CD4-positive, alpha-beta T cell treated with Interleukin-15 for 4 hours (primary cell): ENCODE data around the gene LST1.

Source experiments
- DNase-seq: peaks from one replicate; pipeline ENCODE4 v3.0.0-alpha.2; 2020; ENCODE audit warnings: low spot score

Gene LST1

DNA sequence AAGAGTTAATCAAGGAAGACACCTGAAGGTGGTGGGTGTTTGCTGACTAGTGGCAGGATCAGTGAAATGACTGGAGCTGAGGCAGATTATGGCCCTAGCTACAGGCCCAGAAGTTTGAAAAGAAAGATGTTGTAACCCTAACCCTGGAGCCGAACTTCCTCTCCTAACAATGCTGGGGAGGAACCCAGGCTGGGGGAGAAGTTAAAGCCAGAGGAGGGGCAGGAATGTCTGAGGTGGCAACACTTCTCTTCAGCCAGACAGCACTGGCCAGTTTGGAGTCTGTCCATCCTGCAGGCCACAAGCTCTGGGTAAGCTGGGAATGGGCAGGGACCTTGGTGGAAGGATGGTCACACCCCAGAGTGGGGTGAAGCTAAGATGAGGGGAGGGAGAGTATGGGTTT is at the start of gene LST1:
TSS of gene LST1 (plus strand) at position 270 of the 400 bp plus-strand sequence. CDS start 1,023 bp downstream, outside the sequence.
- no peak for DNase-seq

DNA sequence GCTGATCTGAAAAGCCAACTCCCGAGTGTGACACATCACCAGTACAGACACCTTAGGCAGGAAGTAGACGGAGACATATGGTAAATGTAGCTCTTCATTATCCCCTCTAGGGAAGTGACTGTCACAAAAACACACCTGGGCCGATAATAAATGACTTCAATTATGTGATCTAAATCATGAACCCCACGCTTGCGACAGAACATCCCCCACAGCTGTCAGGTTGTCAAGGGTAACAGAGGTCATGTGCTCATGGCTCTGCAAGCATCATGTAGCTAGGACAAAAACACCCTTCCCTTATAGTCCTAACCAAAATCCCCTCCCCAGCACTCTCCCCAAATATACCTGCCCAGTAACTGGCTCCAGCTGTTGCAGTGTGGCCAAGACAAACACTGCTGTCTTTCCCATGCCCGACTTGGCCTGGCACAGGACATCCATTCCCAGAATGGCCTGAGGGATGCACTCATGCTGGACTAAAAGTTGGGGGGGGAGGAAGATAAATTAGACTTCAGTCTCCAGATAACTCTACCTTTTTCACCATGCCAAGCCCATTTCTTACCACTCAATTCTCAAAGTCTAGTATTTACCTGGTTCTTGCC is 47.2 kb upstream of the LST1 start:
- DNase-seq = peak; percentile 34

DNA sequence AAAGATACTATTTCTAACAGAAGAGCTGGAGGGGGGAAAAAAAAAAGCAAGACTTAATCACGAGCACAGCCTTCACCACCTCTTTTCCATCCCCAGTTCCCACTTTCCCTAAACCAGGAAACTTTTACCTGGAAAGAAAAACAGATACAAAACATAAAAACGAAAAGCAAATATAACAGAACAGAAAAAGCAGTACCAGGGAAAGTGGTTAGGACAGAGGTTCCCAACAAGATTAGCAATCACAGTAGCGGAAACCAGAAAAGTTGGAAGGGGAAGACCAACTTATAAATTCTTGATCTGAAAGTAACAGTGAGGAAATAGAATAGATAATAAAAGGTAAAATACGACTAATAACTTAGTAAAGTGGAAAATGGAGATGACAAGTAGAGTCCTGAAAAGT is 45.4 kb upstream of the LST1 start:
- no peak for DNase-seq

DNA sequence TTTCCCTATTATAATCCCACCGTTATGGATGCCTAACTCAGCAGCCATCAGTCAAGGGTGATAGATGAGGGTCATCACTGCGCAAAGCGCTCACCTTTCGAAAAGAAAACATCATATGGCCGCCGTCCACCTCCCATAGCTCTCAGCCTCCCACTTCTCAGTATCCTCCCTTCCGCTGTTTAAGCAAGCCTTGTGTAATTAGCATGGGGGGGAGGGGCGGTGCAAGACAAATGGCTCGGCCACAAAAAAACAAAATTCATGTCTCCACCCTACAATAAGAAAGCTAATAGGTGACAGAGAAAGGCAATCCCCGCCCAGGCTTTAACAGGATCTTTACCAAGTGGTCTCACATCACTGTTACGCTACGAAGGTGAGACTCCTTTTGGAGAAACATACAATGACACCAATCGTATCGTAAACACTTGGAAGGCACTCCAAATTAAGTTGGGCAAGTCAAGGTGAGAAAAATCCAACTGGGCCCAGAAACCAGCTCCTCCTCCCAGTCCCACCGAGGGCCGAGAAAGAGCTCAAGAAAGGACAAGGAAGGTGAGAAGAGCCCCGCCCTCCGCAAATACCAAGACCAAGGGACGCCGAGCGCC is 44.9 kb upstream of the LST1 start:
- peak; percentile 82 for DNase-seq

DNA sequence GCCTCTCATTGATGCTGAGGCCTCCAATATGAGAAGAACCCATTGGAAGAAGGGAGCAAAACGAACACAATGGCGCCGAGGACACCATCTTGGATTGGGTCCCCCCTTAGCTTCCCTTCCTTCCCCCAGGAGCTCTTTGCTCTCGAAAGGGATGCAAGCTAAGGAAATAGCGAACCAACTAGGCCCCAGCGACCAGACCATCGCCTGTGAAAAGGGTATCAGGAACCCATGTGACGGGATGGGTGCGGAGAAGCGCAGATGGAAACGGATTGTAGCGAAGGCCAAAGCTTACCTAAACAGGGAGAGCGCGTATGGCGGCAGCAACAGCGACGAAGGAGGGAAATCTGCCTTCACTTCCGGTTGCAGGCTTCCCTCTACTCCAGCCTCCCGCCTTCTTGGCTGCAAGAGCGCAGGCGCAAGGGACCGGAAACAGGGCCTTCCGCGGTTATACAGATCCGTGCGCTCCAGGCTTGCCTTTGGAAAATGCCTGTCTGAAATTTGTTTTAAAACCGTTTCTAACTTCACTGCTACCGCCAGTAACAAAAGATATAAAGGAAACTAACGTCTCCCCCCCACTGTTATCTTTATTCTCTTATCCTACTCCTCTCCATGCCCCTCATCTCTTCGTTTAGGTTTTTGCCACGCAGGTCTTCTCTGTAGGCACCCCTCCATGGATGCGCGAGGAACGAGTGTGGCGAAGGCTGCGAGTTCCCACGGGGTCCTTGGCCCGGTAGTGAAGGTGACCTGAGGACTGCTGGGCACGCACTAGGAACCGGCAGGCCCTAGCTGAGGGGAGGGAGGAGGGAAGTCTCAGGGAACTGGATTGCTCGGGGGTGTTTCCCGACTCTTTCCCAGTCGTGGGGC is 44.2 kb upstream of the LST1 start, which contains the start of gene DDX39B:
TSS of gene DDX39B (minus strand) at position 346 of the 864 bp plus-strand sequence. CDS start 1,471 bp downstream, outside the sequence.
- DNase-seq = peak; percentile 96

DNA sequence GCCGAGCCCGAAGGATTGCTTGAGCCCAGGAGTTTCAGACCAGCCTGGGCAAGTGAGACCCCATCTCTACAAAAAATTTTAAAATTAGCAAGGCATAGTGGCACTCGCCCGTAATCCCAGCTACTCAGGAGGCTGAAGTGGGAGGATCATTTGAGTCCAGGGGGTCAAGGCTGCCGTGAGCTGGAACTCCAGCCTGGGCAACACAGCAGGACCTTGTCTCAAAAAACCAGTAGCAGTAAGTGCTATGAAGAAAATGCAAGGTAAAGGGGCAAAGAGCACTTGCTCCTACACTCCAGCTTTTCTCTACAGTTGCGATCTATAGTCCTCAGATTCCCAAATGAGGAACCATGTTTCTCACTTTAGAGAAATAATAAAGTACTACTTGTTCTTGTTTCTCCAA is 42.4 kb upstream of the LST1 start:
- no peak for DNase-seq

DNA sequence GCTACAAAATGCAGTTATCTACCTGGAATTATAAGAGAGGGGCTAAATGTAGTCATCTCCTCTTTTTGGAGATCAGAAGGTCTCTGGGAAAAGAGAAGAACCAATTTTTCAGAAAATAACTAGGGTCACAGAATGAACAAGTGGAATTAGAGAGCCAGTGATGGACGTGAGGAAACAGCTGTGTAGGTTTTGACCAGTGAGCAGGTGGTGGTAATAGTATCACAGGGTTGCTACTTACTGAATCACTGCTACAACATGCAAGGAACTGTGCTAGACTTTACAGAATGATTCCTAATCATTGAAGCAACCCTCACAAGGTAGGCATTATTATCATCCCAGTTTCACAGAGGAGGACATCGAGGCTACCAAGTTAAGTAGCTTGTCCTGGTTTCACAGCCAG is 41.4 kb upstream of the LST1 start:
- DNase-seq = no peak

DNA sequence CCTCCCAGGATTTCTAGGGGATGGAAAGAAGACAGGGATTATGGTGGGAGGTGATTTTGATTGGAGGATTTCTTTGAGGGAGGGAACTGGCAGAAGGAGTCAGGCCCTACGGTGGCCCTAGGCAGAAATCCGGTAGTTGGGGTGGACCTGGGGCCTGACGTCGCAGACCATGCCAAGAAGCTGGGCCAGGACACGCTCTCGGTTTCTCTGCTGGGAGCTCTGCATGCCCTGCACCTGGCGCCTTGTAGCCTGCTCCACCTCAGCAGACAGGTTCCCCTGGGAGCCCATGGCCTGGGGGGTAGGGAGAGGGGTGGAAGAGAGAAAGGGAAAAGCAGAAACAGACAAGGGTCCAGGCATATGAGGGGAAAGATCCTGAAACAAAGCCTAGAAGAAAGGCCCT is 40.8 kb upstream of the LST1 start:
- no peak for DNase-seq

DNA sequence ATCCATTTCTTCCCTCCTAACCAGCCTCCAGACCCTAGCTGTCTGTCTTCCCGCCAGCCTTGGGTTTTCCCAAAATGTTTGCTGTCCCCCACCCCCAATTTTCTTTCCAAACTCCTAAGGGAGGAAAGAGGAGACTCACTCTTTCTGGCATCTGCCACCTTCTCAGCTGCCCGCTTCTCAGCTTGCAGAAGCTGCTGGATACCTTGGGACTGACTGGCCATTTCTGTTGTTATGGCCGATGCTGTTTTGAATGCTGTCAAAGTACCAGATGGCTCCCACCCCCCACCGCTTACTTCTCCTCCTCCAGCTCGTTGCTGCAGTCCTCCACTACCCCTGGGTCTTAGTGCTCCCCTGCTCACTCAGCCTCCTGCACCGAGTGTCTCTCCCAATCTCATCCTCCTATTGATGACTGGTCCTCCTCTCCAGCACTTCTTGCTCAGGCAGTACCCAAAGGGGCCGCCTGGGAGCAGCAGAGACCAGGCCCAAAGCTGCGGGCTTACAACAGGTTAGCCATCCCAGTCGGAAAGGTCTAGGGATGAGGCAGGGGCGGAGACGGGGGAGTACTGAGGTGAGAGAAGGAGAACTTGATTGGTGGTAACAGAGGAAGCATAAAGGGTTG is 39.6 kb upstream of the LST1 start, which contains the start of gene ATP6V1G2:
TSS of gene ATP6V1G2 (minus strand) at position 270 of the 619 bp plus-strand sequence. CDS start at position 221, 49 bp downstream.
- DNase-seq = peak; percentile 88

DNA sequence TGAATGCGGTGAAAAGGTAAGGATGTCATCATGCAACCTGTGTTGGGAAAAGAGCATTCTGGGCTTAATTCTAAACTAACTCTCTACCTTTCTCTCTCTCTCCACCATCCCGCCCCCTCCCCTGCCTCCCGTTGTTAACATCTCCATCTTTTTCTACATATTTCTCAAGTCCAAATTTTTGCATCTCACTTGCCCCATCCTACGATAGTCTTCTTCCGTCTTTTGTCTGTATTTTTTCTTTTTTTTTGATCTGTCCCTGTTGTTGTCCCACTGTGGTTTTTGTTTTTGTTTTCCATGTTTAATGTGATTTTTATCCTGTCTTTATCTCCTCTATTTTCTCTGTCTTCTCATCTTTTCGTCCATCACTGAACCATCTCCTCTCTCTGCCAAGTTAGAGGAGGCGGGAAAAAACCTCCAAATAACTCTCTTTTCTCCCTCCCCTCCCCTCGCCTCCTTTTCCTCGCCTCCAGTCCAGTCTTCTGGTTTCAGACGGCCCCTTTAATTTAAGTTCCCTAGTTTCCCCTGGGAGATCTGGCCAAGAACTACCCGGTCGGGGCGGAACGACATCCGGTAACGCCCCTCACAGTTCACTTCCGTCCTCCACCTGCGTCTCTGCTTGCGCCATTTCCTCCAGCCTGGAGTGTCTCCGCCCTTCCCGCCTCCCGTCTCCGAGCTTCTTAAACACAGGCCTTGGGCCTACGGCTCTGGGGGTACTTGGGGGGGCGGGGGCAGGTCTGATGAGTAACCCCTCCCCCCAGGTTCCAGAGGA is 38.9 kb upstream of the LST1 start, which contains the start of gene NFKBIL1:
TSS of gene NFKBIL1 (plus strand) at position 651 of the 769 bp plus-strand sequence. CDS start at position 738, 87 bp downstream.
- DNase-seq = peak; percentile 89

DNA sequence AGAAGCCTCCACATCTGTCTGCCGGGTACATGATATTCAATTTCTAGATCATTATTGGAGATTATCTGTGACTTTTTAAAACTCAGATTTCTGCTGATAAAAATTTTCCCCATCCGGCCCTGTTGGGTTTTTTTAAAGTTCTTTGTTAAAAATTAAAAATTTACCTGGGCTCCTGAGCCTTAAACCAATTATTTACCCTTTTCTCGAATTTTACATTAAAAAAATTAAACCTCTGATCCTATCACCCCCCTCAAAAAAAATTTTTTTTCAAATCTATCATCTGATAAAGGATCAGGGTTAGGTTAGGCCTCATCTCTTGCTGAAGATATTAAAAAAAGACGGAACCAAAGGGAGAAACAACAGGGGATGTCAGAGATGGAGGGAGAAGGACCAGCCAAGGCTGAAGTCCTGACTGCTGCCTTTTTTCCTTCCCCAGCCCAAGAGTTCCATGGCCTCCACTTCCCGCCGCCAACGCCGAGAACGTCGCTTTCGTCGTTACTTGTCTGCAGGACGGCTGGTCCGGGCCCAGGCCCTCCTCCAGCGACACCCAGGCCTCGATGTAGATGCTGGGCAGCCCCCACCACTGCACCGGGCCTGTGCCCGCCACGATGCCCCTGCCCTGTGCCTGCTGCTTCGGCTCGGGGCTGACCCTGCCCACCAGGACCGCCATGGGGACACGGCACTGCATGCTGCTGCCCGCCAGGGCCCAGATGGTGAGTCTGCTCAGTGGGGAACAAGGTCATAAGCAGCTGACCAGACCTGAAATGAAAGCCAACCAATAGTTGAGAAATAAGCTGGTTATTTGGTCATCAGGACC is 38.1 kb upstream of the LST1 start:
- no peak for DNase-seq

DNA sequence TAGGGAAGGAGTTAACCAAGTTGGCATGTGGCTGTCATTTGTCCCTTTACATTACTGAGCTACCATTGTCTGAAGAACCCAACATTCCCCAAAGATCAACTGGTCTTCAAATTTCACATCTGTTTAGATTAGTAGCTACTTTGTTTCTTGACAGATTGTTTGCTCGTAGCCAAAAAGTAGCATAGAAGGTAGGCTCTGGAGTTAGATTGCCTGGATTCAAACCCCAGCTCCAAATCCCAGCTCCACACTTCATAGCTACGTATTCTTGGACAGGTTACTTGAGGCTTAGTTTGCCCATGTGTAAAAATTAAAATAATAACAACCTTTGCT is 37.6 kb upstream of the LST1 start:
- DNase-seq = no peak

DNA sequence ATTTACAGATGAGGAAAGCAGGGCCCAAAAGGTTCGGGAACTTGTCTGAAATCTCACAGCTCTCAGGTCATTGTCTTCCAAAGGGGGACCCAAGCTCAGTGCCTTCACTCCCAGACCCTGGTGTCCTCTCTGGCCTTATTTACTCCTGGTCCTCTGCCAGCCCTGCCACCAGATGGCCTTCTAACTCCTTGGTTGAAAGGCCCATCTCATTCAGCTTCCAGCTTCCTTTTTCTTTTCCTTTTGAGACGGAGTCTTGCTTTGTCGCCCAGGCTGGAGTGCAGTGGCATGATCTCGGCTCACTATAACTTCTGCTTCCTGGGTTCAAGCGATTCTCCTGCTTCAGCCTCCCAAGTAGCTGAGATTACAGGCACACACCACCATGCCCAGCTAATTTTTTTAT is 34.7 kb upstream of the LST1 start:
- peak; percentile 78 for DNase-seq

DNA sequence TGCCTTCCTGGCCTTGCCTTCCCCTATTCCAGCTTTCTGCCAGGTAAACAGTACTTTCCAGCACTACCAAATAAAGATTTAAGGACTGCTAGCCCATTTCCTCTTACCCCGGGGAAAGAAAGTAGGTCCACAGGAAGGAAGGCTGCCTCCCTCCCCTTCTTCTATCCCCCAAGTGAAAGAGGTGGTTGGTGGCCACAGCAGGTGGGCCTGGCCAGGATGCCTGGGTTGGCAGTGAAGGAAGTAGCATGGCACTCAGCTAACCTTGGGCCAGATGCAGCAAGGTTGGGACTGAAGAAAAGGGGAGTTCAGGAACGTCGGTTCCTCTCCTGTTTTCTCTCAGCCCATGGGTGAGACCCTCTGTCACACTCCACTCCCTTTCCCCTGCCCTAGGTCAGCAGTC is 29.8 kb upstream of the LST1 start:
- DNase-seq = no peak

DNA sequence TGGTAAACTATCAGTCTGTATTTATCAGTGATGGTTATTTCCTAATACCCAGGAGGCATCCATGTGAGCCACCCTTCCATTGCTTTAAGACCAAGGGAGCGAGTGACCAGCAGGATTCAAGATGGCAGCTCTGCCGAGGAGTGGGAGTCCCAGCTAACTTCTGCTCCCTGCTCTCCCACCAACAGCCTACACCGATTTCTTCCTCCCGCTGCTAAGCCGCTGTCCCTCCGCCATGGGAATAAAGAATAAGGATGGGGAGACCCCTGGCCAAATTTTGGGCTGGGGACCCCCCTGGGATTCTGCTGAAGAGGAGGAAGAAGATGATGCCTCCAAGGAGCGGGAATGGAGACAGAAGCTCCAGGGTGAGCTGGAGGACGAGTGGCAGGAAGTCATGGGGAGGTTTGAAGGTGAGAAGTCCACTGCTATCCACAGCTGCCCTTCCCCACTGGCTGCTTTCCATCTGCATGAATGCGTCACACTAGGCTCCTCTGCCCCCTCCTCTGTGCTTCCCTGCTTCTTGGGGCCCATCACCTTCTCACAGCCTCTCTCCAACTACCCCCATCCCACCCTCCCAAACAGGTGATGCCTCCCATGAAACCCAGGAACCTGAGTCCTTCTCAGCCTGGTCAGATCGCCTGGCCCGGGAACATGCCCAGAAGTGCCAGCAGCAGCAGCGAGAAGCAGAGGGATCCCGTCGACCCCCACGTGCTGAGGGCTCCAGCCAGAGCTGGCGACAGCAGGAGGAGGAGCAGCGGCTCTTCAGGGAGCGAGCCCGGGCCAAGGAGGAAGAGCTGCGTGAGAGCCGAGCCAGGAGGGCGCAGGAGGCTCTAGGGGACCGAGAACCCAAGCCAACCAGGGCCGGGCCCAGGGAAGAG is 28.4 kb upstream of the LST1 start:
- no peak for DNase-seq

DNA sequence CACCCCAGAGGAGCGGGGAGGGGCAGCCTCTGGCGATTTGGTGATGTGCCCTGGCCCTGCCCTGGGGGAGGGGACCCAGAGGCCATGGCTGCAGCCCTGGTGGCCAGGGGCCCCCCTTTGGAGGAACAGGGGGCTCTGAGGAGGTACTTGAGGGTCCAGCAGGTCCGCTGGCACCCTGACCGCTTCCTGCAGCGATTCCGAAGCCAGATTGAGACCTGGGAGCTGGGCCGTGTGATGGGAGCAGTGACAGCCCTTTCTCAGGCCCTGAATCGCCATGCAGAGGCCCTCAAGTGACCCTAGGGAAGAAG is 27.8 kb upstream of the LST1 start:
- DNase-seq = no peak

DNA sequence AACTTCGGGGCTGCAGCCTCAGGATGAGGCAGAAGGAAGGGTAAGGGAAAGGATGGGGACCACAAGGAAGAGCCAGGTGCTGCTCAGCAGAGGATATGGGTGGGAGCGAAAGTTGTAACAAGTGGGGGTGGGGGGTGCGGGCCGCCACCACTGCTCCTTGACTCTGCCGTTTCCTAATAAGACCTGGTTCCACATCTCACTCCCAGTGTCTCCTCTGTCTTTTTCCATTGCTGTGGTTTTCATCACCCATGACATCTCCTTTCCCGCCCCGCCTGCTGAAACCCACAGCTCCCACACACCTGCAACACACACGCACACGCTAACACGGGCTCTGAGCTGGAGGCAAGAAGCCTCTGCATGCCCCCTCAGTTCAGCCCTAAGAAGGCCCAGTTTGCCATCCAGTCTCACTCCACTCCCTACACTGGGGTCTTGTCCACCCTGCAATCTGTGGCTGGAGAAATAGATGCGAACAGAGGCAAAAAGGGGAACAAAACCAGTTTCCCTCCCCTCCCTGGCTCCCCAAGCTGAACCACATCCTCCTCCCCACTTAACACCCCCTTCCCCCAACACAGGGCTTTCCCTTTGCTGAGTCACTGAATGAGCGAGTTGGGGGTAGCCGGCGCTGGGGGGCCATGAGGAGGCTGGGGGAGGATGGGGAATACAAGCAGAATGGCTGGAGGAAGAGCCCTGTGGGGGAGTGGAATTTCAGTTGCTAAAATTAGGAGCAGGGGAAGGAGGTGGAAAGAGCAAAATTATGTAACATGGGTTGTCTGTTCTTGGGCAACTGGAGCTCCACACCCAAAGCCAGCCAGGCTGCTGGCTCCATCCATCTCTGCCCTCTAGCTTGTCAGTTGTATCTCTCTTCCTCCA is 27.2 kb upstream of the LST1 start:
- DNase-seq = peak; percentile 69

DNA sequence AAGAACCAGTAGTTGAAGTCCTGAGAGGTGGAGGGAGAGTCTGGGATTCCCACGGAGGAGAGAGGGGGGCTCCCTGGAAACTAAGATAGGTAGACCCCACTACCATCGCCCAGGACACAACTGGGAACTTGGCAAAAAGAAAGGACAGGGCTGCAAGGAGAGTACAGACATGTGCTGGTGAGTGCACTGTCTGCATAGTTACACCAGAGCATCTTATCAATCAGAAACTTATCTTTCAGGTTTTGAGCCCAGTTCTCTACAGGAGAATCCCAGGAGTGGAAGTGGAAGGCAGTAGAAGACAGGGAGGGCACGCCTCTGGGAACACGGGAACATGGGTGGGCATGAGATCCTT is 26.5 kb upstream of the LST1 start:
- no peak for DNase-seq
